Activated CD4-positive, alpha-beta memory T cell treated with anti-CD3 and anti-CD28 coated beads for 36 hours (primary cell): ENCODE data around the gene CSF3R. TPM values are rescaled to one million over a fixed set of nuclear protein-coding genes. Genes with fewer than 3 reads are reported as not detected.

Source experiments
- CTCF ChIA-PET: fragments of 350-600 bp; sonication (Branson Sonifier 250); formaldehyde crosslinking; loops from one replicate; lab custom pipeline; 2021; ENCODE audit warnings: antibody characterized with exemption, inconsistent platforms; lab: Charles Lee
- POLR2A ChIA-PET: fragments of 350-600 bp; sonication (Branson Sonifier 250); formaldehyde crosslinking; loops from one replicate; lab custom pipeline; 2021; ENCODE audit warnings: antibody characterized with exemption; lab: Charles Lee
- DNase-seq: peaks from one replicate; pipeline ENCODE4 v3.0.0-alpha.2; 2020
- H3K27ac Mint-ChIP-seq: one replicate; pipeline ENCODE4 v1.8.0; 2021; ENCODE audit warnings: mixed read lengths
- H3K27me3 Mint-ChIP-seq: one replicate; pipeline ENCODE4 v1.8.0; 2021; ENCODE audit warnings: mixed read lengths
- H3K36me3 Mint-ChIP-seq: one replicate; pipeline ENCODE4 v1.8.0; 2021; ENCODE audit warnings: mixed read lengths
- H3K4me1 Mint-ChIP-seq: one replicate; pipeline ENCODE4 v1.8.0; 2021; ENCODE audit warnings: low read depth, mixed read lengths
- H3K4me3 Mint-ChIP-seq: one replicate; pipeline ENCODE4 v1.8.0; 2021; ENCODE audit warnings: mild to moderate bottlenecking, mixed read lengths
- H3K9me3 Mint-ChIP-seq: one replicate; pipeline ENCODE4 v1.8.0; 2021; ENCODE audit warnings: mixed read lengths
- intact Hi-C: fragments of 100-400 bp; cut with micrococcal nuclease; formaldehyde crosslinking; loops from one replicate; pipeline ENCODE4 v1.15.1; 2023
- total RNA-seq, 2 experiments: library from RNA; stranded (reverse); gene quantifications; one replicate each; pipeline ENCODE4 v1.2.3, GENCODE V29; 2021

The CSF3R gene
- total RNA-seq, 2 experiments from 2014 or later: not detected

DNA sequence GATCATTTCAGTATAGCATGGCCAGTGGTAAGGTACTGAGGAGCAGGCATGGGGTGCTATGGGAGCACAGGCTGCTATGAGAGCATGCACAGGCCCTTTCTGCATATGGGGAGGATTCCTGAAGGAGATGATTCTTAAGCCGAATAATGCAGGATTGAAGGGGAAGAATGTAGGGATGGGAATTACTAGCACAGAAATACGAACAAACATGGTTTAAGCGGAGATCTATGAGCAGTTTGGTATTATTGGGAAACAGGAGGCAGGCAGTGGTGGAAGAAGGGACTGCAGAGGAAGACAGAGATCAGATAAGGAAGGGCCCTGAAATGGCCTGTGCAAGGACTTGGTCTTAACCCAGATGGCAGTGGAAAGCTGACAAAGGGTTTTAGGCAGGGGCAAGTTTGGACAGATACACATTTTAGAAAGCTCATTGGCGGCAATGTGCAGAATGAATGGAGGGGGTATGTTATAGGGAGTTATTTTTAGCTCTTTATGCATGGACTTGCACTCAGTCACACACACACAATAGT is 34.1 kb downstream of the CSF3R start:
- H3K9me3 Mint-ChIP-seq: no peaks in the 10 kb centered on the region
- POLR2A ChIA-PET: no interaction called here
- H3K27me3 Mint-ChIP-seq: no peaks in the 10 kb centered on the region
- no peak for DNase-seq
- peaks cover 14% of the 10 kb centered on the region for H3K4me1 Mint-ChIP-seq
- H3K4me3 Mint-ChIP-seq: no peak overlapping the region
- H3K36me3 Mint-ChIP-seq: no peaks in the 10 kb centered on the region
- intact Hi-C loops: no loop called here
- no peak overlapping the region for H3K27ac Mint-ChIP-seq
- CTCF ChIA-PET: interaction anchor here (0.9 kb wide), 1 partner anchor 12 kb away, joined by 3 read pairs; no protein-coding TSS in a partner anchor

DNA sequence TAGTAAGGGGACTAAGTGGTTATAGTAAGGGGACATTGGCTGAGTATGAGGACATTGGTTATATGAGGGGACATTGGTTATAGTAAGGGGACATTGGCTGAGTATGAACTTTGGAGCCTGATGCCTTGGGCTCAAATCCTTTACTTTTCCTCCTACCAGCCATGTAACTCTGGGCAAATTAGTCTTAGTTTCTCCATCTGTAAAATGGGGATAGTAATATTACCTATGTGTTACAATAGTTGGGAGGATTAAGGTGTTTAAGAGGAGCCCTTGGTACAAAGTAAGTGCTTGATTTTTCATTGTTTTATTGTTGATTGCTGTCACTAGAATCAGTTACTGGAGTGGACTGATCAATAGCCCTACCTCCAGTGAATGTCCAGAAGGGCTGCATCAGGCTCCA is 35.3 kb downstream of the CSF3R start:
- H3K36me3 Mint-ChIP-seq: no peaks in the 10 kb centered on the region
- DNase-seq: no peak
- H3K4me1 Mint-ChIP-seq: peaks cover 14% of the 10 kb centered on the region
- intact Hi-C loops: no loop called here
- H3K9me3 Mint-ChIP-seq: no peaks in the 10 kb centered on the region
- POLR2A ChIA-PET: no interaction called here
- H3K4me3 Mint-ChIP-seq: no peak overlapping the region
- H3K27me3 Mint-ChIP-seq: no peaks in the 10 kb centered on the region
- no peak overlapping the region for H3K27ac Mint-ChIP-seq
- CTCF ChIA-PET: interaction anchor here (1.0 kb wide), 1 partner anchor 69 kb away, joined by 3 read pairs; no protein-coding TSS in a partner anchor

DNA sequence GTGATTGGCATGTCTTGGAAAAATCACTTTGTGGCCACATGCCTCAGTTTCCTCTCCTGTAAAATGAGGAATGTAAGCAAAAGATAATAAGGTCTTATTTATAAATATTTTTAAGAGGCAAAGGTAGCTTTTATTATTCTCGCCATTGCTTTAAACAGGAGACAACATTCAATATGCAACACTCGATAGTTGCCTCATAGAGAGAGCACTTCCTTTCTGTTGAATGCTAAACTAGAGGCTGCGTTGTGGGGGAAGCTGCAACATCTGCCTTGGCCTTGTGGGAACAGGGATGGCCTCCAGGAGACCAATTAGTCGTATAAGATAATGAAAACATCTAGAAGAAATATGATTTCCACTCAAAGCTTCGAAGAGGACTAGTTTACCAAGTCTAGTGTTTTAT is 36.0 kb downstream of the CSF3R start:
- POLR2A ChIA-PET: no interaction called here
- no peak overlapping the region for H3K4me3 Mint-ChIP-seq
- CTCF ChIA-PET: interaction anchor here (0.6 to 1.1 kb wide), 4 partner anchors 15 to 578 kb away, joined by 3 to 5 read pairs (median 4); no protein-coding TSS in a partner anchor
- intact Hi-C loops: loop anchor here (1.0 kb wide), 1 partner anchor 28 kb away; no protein-coding TSS in a partner anchor
- no peak overlapping the region for H3K27ac Mint-ChIP-seq
- no peak for DNase-seq
- peaks cover 14% of the 10 kb centered on the region for H3K4me1 Mint-ChIP-seq
- no peaks in the 10 kb centered on the region for H3K9me3 Mint-ChIP-seq
- no peaks in the 10 kb centered on the region for H3K27me3 Mint-ChIP-seq
- H3K36me3 Mint-ChIP-seq: no peaks in the 10 kb centered on the region

DNA sequence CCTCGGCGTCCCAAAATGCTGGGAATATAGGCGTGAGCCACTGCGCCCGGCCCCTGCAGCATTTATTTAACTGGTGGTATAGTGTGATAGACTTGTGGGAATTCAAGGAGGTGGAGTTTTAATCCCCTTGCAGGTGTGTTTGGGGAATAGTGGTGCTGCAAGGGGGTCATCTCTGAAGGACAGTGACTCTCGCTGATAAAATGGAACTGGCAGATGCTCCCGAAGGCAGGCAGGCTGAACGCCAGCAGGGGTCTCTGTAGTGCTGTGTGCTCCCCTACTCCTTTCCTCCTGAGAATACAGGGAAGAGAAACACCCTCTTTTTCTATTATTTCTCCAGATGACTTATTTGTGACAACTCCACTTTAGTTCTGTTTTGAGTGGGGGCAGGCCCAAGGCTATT is 36.4 kb downstream of the CSF3R start:
- POLR2A ChIA-PET: no interaction called here
- no peaks in the 10 kb centered on the region for H3K36me3 Mint-ChIP-seq
- no peak overlapping the region for H3K27ac Mint-ChIP-seq
- no peaks in the 10 kb centered on the region for H3K9me3 Mint-ChIP-seq
- H3K4me3 Mint-ChIP-seq: no peak overlapping the region
- H3K4me1 Mint-ChIP-seq: peaks cover 10% of the 10 kb centered on the region
- no peaks in the 10 kb centered on the region for H3K27me3 Mint-ChIP-seq
- DNase-seq: peak; percentile 48
- intact Hi-C loops: loop anchor here (1.0 kb wide), 1 partner anchor 28 kb away; no protein-coding TSS in a partner anchor
- CTCF ChIA-PET: interaction anchor here (0.6 to 1.1 kb wide), 4 partner anchors 16 to 577 kb away, joined by 3 to 5 read pairs (median 4); no protein-coding TSS in a partner anchor

DNA sequence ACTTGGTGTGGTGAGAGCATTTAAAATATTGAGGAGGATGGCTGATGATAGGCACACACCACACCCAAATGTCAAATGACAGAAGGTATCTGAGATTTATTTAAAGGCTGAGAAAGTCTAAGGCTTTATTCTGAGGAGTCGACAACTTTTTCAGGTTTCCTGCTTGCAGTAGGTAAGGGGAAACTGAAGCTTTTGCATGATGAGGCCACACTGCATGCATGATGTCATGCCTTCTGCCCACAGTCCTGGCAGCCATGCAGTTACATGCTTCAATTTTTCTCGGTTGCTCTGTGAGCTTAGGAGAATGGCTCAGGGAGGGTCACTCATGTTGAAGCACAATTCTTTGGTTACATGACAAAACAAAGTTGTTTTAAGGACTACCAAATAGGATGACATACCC is 39.4 kb downstream of the CSF3R start:
- DNase-seq: no peak
- H3K4me1 Mint-ChIP-seq: no peaks in the 10 kb centered on the region
- H3K27me3 Mint-ChIP-seq: no peaks in the 10 kb centered on the region
- POLR2A ChIA-PET: interaction anchor here (0.6 kb wide), 1 partner anchor 42 kb away, joined by 3 read pairs; no protein-coding TSS in a partner anchor
- intact Hi-C loops: no loop called here
- H3K4me3 Mint-ChIP-seq: no peak overlapping the region
- CTCF ChIA-PET: interaction anchor here (0.6 kb wide), 1 partner anchor 21 kb away, joined by 3 read pairs; no protein-coding TSS in a partner anchor
- H3K27ac Mint-ChIP-seq: no peak overlapping the region
- H3K36me3 Mint-ChIP-seq: no peaks in the 10 kb centered on the region
- H3K9me3 Mint-ChIP-seq: no peaks in the 10 kb centered on the region

DNA sequence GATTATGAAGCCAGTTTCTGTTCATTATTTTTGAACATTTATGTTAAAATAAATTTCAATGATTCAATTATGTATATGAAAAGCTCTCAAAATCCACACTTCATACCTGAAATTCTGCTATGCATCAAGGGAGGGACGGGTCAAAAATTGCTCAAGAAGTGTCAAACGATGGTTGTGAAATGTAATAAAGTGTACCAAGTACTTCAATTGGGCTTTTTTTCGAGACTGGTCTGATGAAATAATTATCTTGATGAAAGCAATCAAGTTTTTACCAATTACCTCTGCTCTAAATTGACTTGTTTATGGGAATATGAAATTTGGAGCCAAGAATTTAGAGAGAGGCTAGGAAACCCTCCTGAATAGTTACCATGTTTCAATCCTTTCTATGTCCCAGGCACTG is 40.4 kb downstream of the CSF3R start:
- CTCF ChIA-PET: no interaction called here
- POLR2A ChIA-PET: no interaction called here
- Mint-ChIP-seq H3K4me3 (no peak overlapping the region), H3K4me1 (no peaks in the 10 kb centered on the region), H3K36me3 (no peaks in the 10 kb centered on the region), H3K27me3 (no peaks in the 10 kb centered on the region), H3K27ac (no peak overlapping the region), H3K9me3 (no peaks in the 10 kb centered on the region)
- intact Hi-C loops: no loop called here
- DNase-seq: no peak

DNA sequence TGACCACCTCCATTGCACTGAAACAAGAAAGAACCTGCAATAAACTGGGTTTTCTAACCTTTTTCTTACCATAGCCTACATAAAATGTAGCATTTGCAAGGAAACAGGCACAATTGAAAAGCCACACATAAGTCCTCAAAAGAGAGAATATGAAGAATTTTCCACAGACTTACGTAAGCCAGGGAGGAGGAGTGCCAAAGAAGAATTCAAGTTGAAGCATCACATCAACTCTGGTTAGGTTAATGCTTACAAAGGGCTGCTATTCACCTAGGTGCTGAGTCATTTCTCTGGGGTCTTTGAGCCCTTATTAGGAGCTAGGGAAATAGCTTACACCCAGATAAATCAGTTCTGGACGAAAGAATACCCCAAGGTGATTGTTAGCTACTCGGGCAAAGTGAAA is 42.1 kb downstream of the CSF3R start:
- Mint-ChIP-seq H3K27me3 (no peaks in the 10 kb centered on the region), H3K4me1 (no peaks in the 10 kb centered on the region), H3K9me3 (no peaks in the 10 kb centered on the region), H3K4me3 (no peak overlapping the region), H3K36me3 (no peaks in the 10 kb centered on the region), H3K27ac (no peak overlapping the region)
- ChIA-PET POLR2A (no interaction called here), CTCF (no interaction called here)
- intact Hi-C loops: no loop called here
- DNase-seq: no peak

DNA sequence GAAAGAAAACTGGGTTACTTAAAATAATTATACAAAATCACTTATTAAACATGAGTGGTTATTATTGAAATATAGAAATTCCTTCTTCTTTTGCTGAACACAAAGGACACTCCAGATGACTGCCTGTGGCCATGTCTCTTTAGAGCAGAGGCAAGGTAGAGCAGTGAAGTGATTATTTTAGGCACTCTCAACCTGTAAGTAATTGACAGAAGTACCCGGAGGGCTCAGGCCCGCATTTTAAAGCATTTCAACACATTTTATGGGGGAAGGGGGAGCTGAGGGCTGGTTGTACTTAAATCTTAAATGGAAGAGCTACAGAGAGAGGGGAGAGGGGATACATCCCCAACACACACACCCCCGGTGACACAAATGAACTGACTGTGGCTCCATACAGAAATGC is 42.7 kb downstream of the CSF3R start:
- POLR2A ChIA-PET: no interaction called here
- CTCF ChIA-PET: no interaction called here

DNA sequence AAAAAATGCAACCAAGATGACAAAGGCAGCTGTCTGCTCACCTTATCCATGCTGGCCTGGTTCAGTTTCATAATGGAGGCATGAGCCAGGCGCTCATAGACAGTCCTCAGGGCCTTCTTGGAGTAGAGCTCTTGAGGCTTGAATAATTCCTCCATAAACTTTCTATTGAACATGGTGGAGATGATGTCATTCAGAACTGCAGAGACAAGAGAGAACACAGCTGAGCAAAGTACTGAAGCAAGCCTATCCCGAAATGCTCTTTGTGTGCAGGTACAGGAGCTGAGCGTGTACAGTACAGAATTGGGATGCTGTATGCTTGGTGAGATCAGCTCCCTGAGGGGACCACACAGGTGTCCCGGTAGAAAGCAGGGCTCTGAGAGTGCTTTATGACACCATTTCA is 44.0 kb downstream of the CSF3R start:
- no peaks in the 10 kb centered on the region for H3K36me3 Mint-ChIP-seq
- no peaks in the 10 kb centered on the region for H3K4me1 Mint-ChIP-seq
- CTCF ChIA-PET: no interaction called here
- H3K27me3 Mint-ChIP-seq: no peaks in the 10 kb centered on the region
- POLR2A ChIA-PET: interaction anchor here (0.6 kb wide), 1 partner anchor 252 kb away, joined by 3 read pairs; no protein-coding TSS in a partner anchor
- no peak overlapping the region for H3K27ac Mint-ChIP-seq
- intact Hi-C loops: no loop called here
- H3K4me3 Mint-ChIP-seq: no peak overlapping the region
- H3K9me3 Mint-ChIP-seq: no peaks in the 10 kb centered on the region
- DNase-seq: no peak

More for the DNA sequence above, 42.7 kb downstream of the CSF3R start:
- H3K27me3 Mint-ChIP-seq: no peaks in the 10 kb centered on the region
- H3K36me3 Mint-ChIP-seq: no peaks in the 10 kb centered on the region
- H3K27ac Mint-ChIP-seq: no peak overlapping the region
- H3K9me3 Mint-ChIP-seq: no peaks in the 10 kb centered on the region
- H3K4me3 Mint-ChIP-seq: no peak overlapping the region
- no peak for DNase-seq
- intact Hi-C loops: no loop called here
- no peaks in the 10 kb centered on the region for H3K4me1 Mint-ChIP-seq

DNA sequence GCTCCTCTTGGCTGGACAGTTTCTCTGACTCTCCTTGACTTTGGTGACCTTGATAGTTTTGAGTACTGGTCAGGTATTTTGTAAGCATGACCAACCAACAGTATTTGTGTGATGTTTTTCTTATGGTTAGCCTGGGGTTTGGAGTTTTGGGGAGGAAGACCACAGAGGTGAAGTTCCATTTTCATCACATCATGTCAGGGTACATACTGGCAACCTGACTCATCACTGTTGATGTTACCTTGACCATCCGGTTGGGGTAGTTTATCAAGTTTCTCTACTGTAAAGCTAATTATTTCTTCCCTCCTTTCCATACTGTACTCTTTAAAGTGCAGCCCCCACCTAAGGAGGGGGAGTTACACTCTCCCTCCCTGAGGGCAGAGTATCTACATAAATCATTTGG is 45.9 kb downstream of the CSF3R start:
- ChIA-PET CTCF (interaction anchor here (1.0 kb wide), 1 partner anchor 12 kb away, joined by 3 read pairs; no protein-coding TSS in a partner anchor), POLR2A (no interaction called here)
- Mint-ChIP-seq H3K27me3 (no peaks in the 10 kb centered on the region), H3K4me1 (no peaks in the 10 kb centered on the region), H3K36me3 (no peaks in the 10 kb centered on the region), H3K9me3 (no peaks in the 10 kb centered on the region), H3K27ac (no peak overlapping the region), H3K4me3 (no peak overlapping the region)
- intact Hi-C loops: no loop called here
- no peak for DNase-seq

DNA sequence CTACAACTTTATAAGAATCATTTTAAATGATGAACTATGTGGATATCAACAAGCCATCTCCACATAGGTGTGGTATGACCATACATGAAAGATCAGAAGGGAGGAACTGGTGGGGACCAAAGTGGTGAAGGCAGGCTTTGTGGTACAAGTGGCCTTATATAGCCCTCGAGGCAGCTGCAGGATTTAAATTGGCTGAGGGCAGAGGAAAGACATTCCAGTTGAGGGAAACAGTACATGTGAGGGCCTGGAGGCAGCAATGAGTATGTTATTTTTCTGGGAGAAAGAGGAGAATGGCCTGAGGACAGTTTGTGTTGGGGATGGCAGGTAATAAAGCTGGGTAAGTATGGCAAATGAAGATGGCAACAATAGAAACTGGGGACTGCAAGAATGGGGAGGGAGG is 49.6 kb downstream of the CSF3R start:
- no peaks in the 10 kb centered on the region for H3K4me1 Mint-ChIP-seq
- POLR2A ChIA-PET: no interaction called here
- no peaks in the 10 kb centered on the region for H3K27me3 Mint-ChIP-seq
- H3K27ac Mint-ChIP-seq: no peak overlapping the region
- no peaks in the 10 kb centered on the region for H3K9me3 Mint-ChIP-seq
- no peak for DNase-seq
- H3K36me3 Mint-ChIP-seq: no peaks in the 10 kb centered on the region
- H3K4me3 Mint-ChIP-seq: no peak overlapping the region
- CTCF ChIA-PET: no interaction called here
- intact Hi-C loops: no loop called here

DNA sequence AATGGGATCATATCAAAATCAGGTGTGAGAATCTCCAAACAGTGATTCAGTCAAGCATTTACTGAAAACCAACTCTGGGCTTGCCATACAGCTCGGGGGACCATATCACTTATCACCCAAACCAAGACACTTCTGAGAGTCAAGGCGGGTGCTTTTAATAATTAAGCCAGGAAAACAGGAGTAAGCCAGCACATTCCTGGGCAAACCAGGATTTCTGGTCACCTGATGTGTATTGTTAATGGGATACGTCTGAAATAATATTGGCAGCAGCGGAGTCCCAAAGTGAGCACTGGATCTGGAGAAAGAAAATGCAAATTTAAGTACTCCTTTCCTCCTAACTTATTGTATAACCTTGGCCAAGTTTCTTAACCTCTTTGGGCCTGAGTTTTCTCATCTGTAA is 50.1 kb downstream of the CSF3R start:
- Mint-ChIP-seq H3K4me3 (no peak overlapping the region), H3K9me3 (no peaks in the 10 kb centered on the region), H3K27ac (no peak overlapping the region), H3K36me3 (no peaks in the 10 kb centered on the region), H3K4me1 (no peaks in the 10 kb centered on the region), H3K27me3 (no peaks in the 10 kb centered on the region)
- no peak for DNase-seq
- POLR2A ChIA-PET: no interaction called here
- intact Hi-C loops: no loop called here
- CTCF ChIA-PET: no interaction called here

DNA sequence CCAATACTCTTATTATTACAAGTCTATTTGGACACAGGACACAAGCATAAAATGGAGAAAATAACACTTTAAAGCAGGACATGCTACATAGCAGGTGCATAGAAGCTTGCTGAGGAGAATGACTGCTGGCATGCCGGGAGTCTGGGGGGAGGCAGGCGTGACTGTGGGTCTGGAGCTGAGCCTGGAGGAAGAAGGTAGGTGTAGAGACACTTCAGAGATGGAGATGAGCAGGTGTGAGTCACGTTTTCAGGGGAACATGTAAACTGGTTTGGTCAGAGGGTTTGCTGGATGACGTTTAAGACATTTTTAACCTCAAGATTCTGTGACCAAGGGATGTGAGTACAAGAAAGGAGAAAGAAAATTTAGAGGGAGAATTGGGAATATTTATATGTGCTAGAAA is 56.9 kb downstream of the CSF3R start:
- Mint-ChIP-seq H3K27ac (no peak overlapping the region), H3K4me3 (no peak overlapping the region), H3K4me1 (peaks cover 14% of the 10 kb centered on the region), H3K9me3 (no peaks in the 10 kb centered on the region), H3K27me3 (no peaks in the 10 kb centered on the region), H3K36me3 (no peaks in the 10 kb centered on the region)
- intact Hi-C loops: no loop called here
- peak; percentile 22 for DNase-seq
- POLR2A ChIA-PET: no interaction called here
- CTCF ChIA-PET: interaction anchor here (0.7 kb wide), 1 partner anchor 208 kb away, joined by 4 read pairs; no protein-coding TSS in a partner anchor
